ENCODE results near the gene NAV1.
"Not testable (repeated sequence)": the region's sequence is repeated elsewhere in the genome, so short reads cannot be mapped to it uniquely, and the experiment has no call there.

Gene NAV1

GRCh38 chr1:201565024-201565730 lies 26.2 kb downstream of the NAV1 start:
- no peak for DNase-seq (ENCODE audit: low spot score)

DNA sequence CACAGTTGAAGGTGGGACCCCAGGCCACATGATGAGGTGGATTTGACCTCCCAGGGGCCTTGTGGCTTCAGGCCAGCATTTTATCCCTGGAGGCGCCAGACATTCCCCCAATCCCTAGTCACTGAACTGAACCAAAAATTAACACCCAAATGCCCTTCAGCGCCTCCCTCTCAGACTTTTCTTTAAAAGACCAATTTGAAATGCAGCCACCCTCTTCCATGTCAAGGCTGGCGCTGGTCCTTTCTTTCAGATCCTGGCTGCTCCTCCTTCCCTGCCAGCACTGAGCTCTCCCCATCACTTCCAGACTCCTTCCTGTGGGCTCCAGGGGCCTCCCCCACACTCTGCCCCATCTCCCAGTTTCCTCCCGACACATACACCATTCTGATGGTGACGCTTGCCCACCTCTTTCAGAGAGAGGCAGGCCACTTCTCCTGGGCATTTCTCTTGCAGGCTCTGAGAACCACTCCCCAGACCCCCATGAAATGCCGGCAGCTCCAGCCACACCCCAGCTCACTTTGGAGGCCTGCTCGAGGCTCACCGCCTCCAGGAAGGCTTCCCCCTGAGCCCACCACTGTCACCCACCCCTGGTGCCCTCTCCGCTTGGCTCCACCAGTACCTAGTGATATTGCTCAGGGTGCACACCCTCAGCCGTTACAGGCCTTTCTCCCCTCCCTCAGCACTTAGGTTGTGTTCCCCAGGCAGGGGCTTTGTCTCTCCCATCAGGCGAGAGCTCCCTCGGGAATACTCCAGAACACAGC lies 27.0 kb downstream of the NAV1 start:
- no peak for DNase-seq (ENCODE audit: low spot score)

GRCh38 chr1:201566529-201566823 lies 27.5 kb downstream of the NAV1 start:
- no peak for DNase-seq (ENCODE audit: low spot score)

DNA sequence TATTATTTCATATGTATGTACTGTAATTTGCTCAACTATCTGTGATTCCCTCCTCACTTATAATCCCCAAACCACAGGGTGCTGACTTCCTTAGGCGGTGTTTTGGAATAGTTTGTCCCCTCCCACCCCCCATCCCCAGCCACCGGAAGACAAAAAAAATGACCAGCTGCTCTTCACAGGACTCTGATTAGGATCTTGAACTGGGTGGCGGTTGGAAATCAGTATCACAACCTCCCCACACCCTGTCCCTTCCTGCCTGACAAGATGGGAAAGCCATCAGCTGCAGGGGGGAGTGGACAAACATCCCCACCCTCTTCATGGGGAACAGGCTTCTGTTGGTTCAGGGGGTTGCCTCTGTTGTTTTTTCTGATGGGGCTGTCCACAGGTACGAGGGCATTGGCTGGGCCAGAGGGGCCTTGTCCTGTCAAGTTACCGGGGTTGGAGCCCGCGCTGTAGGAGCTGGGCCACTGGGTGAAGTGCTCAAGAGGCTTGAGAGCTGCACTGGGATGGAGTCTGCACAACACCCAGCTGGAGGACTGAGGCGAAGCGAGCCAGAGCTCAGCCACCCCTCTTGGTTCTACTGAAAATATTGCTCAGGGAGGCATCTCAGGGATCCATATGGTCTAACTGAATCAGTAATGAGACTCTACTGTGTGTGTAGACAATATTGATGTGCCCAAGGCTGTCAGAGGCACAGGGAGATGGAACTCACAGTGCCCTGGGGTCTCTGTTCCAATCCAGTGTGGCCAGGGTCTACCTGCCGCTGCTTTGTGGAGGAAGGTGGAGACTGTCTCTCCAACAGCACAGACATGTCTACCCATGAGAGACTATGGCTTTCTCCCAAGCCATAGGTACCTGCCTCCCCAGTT lies 28.2 kb downstream of the NAV1 start:
- DNase-seq (ENCODE audit: low spot score), result no peak

DNA sequence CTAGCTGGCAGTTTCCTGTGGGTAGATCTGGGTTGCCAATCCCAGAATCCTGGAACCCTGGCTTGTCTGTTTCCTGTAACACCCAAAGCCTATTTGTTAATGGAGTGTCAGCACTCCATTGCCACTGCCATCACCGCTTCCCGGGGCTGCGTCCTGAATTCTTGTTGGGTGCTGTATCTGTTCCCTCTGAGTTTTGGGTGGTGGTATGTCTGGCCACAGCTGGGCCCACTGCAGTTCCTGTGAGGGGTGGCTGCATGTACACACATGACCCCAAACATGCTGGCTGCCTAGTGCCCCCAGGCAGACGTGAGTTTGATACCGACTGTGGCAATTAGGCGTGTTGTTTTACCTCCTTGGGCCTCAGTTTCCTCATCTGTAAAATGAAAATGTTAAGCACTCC lies 29.3 kb downstream of the NAV1 start:
- DNase-seq (ENCODE audit: low spot score), result no peak

- DNase-seq (ENCODE audit: low spot score), result no peak
These were observed 29.9 kb downstream of the NAV1 start for GRCh38 chr1:201568859-201569294.

DNA sequence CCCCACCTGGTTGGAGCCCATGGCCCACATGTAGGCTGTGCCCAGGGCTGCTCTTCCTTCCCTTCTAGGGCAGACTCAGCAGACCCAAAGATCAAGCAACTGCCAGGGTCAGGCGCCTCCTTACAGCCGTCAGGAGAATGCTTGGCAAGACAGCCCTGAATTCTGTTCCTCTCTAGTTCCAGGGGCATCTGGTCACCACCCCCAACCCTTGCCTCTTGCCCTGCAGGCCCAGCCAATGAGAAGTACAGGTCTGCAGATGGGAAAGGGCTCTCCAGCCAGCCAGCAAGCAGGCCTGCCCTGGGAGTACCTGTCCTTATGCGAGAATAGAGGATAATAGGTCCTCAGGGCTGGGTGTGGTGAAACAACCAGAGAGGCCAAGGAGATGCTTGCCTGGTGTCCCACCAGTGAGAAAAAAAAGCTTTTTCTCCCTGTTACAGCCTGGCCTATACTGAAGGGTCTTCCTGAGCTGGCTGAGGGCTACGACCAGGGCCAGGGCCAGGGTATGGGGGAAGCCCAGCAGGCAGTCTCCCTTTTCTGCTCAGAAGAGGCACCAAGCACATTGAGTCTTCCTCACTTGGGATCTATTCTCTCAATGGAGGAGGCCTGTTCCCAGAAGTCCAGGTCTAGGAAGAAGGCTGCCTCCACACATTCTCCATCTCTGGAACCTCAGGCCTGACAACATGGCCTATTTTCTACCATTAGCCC lies 31.4 kb downstream of the NAV1 start:
- no peak for DNase-seq (ENCODE audit: low spot score)

DNA sequence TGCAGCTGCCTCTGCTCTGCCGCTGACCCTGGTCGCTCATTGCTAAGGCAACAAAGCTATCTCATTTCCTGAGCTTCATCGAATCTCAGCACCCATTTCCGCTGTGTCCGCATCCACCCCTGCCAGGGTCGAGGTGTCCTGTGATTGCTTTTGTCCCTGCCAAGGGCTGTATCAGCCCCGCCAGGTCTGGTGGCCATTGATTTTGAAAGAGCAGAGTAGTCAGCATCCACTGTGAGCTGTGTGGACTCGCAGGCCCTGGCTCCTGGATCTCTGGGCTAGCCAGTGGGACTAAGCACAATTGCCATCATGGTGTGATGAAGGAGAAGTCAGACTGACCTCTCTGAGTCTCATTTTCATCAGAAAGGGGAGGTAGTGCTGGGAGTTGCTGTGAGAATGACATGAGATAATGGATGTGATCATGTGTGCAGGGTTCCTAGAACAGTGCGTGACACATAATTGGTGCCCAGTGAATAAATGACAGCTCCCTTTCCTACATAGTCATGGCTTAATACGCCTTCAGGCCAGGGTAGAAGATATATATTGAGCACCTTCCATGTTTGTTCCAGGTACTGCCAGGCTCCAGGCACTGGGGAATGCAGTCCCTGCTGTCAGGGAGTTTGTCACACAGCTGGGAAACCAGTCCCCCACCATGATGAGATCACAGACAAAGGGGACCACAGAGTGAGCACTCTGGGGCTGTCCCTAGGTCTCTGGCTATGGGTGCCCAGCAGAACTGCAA lies 32.1 kb downstream of the NAV1 start:
- no peak for DNase-seq (ENCODE audit: low spot score)

GRCh38 chr1:201573030-201573429 lies 34.1 kb downstream of the NAV1 start:
- DNase-seq (ENCODE audit: low spot score), result no peak

- no peak for DNase-seq (ENCODE audit: low spot score)
These were observed 35.0 kb downstream of the NAV1 start for GRCh38 chr1:201573923-201574322.

DNA sequence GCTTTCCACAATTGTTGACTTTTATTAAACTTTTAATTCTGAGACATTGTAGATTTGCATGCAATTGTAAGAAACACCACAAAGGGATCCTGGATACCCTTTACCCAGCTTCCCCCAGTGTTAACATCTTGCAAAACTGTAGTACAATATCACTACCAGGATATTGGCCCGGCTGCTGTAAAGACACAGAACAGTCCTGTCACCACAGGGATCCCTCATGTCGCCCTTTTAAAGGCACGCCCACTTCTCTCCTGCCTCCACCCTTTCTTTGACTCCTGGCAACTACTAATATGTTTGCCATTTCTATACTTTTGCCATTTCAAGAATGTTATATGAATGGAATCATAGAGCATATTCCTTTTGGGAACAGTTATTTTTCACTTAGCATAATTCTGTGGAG lies 37.0 kb downstream of the NAV1 start:
- no peak for DNase-seq (ENCODE audit: low spot score)

DNA sequence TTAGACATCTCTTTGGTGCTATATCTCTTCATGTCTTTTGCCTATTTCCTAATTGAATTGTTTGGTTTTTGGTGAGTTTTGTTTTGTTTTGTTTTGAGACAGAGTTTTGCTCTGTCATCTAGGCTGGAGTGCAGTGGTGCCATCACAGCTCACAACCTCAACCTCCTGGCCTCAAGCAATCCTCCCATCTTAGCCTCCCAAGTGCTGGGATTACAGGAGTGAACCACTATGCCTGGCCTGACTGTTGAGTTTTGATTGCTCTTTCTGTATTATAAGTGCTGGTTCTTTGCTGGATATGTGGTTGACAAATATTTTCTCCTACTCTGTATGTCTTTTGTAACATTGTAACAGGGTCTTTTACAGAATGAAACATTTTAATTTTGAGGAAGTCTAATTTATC lies 38.0 kb downstream of the NAV1 start:
- no peak for DNase-seq (ENCODE audit: low spot score)

DNA sequence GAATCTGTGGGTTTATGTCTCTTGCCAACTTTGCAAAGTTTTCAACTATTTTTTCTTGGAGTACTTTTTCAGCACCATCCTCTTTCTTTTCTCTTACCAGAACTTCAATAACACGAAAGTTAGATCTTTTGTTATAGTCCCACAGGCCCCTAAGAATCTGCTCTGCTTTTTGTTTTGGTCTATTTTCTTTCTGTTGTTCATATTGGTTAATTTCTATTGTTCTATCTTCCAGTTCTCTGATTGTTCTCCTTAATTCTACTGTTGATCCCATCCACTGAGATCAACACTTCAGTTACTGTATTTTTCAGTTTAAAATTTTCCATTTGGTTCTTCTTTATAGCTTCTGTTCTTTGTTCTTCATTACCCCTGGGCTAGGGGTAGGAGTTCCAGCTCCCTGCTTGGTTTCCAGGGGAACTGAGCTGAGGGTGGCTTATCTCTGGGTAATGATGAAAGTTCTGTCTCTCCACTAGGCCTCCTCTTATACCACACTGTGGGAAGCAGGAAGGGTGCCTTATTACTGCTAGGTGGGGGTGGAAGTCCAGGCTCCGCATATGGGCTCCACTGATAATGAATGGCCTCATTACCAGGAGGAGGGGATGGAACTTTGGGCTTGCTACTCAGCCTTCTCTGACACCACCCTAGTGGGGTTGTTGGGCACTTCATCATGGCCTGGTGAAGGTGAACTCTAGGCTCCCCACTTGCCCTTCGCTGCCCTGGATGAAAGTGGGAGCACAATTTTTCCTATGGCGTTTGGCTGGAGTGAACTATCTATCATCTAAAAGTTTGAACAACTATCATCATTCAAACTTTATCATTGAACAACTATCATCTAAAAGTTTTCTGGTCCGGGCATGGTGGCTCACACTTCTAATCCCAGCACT lies 39.3 kb downstream of the NAV1 start:
- no peak for DNase-seq (ENCODE audit: low spot score)

GRCh38 chr1:201581371-201581770 lies 42.4 kb downstream of the NAV1 start:
- DNase-seq (ENCODE audit: low spot score), result not testable (repeated sequence)

DNA sequence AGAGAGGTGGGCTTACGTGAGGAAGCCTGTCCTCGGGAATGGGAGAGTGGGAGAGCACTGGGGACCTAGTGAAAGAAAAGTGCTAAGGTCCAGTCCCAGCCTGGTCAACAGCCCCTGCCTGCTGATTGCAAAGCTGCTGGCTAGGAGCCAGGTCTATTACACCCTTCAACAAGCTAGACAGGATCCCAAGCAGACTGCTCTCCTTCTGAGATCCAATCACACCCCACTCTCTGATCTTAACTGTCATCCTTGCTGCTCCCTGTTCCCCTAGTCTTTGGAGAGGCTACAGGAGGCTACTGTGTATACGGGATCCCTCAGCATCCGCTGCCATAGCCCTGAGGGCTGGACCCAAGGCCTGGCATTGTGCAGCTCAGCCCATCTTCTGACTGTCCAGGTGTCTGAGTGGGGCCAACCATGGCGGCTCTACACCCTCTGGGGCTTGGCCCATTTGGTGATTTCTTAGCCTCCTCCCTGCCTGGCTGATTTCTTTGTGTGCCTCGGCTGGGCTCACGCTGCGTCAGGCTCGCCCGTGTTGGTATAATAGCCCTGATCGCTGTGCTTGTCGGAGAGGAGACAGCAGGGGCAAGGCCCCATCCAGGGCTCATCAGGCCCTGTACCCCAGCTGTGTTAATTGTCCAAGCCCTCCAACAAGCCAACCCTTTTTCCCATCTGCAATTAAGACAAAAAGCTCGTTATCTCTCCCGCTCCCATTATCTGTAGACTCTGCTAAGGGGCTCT lies 43.9 kb downstream of the NAV1 start:
- DNase-seq (ENCODE audit: low spot score), result no peak

- no peak for DNase-seq (ENCODE audit: low spot score)
These were observed 44.7 kb downstream of the NAV1 start for GRCh38 chr1:201583663-201584062.

DNA sequence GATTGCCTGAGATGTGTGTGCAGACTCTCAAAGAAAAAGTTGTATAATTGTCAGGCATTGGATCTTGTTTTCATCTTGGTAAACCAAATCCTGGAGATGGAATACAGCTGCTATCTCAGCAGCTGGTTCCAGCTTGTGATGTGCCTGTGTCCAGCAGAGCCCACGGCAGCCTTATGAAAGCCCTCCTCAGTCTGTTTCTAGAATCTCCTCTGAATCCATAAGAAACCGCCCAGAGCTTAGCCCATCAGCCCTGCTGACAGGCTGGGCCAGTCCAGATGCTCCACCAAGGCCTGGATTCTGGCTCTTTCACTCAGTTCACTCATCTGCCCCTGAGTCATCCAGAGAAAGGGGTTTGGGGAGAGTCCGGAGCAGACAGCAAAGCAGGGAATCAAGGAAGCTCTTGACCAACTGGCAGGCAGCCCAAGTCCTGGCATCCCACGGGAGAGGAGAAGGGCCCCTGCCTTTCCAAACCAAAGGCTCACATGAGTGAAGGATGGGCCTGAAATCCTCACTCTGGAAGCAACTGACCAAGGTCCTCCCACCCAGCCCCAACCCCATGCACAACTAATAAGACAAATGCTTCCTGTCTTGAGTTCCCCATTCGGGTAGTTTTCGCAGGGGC lies 45.7 kb downstream of the NAV1 start:
- DNase-seq (ENCODE audit: low spot score), result no peak

DNA sequence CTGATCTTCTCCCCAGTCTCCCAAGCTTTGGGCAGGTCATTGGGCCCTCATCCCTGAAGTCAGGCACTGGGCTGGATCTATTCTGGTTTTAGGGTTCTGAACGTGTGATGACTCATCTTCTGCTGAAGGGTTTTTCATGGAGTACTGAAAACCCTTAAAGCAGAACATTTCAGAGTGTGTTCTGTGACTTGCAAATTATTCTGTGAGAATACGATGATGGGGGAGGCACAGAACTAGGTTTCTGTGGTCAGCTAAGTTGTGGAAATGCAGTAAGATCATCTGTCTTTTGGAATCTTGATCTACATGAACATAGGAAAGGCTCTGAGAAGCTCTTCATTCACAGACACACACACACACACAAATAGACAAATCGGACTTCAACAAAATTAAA lies 46.2 kb downstream of the NAV1 start:
- no peak for DNase-seq (ENCODE audit: low spot score)

DNA sequence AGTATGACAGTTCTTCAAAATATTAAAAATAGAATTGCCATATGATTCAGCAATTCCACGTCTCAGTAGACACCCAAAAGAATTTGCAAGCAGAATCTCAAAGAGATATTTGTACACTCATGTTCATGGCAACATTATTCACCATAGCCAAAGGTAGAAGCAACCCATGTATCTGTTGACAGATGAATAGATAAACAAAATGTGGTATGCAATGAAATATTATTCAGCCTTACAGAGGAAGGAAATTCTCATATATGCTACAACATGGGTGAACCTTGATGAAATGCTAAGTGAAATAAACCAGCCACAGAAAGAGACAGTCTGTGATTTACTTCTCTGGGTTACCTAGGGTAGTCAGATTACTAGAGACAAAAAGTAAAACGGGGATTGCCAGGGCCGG lies 47.0 kb downstream of the NAV1 start:
- DNase-seq (ENCODE audit: low spot score), result no peak

Data from iPS-NIHi11 (cell line).